ENCODE data around the gene OR2T35.

DNA sequence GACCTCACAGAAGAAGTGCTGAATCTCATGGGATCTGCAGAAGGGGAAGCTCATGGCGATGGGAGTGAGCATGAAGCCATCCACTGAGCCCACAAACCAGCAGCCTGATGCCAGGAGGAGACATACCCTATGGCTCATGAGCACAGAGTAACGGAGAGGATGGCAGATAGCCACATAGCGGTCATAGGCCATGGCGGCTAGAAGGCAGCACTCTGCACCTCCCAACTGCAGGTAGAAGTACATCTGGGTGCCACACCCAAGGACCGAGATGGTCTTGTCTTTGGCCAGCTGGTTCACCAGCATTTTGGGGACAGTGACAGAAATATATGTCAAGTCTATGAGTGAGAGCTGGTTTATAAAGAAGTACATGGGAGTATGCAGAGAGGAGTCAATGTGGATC, 51.9 kb downstream of the OR2T35 start:
- no peak for TF ChIP-seq EZH2 (IDR thresholded peaks at IDR 0.05; ENCODE audit: low read depth)
- TF ChIP-seq, protein P1, sequence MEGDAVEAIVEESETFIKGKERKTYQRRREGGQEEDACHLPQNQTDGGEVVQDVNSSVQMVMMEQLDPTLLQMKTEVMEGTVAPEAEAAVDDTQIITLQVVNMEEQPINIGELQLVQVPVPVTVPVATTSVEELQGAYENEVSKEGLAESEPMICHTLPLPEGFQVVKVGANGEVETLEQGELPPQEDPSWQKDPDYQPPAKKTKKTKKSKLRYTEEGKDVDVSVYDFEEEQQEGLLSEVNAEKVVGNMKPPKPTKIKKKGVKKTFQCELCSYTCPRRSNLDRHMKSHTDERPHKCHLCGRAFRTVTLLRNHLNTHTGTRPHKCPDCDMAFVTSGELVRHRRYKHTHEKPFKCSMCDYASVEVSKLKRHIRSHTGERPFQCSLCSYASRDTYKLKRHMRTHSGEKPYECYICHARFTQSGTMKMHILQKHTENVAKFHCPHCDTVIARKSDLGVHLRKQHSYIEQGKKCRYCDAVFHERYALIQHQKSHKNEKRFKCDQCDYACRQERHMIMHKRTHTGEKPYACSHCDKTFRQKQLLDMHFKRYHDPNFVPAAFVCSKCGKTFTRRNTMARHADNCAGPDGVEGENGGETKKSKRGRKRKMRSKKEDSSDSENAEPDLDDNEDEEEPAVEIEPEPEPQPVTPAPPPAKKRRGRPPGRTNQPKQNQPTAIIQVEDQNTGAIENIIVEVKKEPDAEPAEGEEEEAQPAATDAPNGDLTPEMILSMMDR (conservative IDR thresholded peaks at IDR 0.05): no peak
